Stimulated activated CD8-positive, alpha-beta memory T cell treated with anti-CD3 and anti-CD28 coated beads, Interleukin-4, amount 100 ng/mL, for 1 hour (primary cell): ENCODE measurements around the gene UNC45B.
"Not testable (repeated sequence)": the region's sequence is repeated elsewhere in the genome, so short reads cannot be mapped to it uniquely, and the experiment has no call there.

Experiments used
- DNase-seq, 2 donors: peaks; one replicate each; pipeline ENCODE4 v3.0.0-alpha.2; 2020; ENCODE audit warnings: low read depth in 2 of 2, low spot score in 1 of 2

Gene UNC45B

DNA sequence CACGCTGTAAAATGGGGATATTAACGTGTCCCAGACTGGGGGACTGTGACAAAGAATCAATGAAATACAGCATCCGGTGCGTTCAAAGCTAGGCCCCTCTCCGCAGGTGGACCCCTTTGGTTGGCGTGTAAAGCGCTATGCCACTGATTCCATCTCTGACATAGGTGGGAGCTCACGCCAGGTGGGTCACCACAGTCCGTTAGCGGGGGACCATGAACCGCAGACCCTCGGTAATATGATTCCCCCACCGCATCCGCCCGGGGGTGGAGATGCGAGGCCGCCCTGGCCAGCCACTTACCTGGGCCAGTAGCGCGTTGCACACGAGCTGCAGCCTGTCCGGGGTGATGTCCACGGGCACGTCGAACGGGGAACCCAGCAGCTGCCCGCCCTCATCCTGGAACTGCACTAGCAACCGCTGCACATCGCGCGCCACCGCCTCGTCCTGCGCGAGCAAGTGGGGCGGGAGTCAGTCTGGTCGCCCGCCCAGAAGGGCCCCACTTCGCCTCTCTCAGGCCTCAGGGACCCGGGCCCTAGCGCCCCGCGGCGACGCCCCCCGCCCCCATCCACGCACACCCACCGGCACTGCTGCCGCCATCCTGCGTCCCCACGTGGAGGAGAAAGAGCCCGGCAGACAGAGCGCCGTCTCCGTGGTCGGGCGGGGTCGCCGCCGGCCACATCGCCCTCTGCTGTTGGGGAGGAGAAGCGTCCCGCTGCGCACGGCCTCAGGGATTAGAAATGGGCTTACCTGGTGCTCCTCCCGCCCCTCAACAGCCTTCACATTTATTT lies 5.7 kb upstream of the UNC45B start, which contains the start of gene NLE1:
Gene NLE1, minus strand, starts transcription at position 623 of the 786 bp plus-strand sequence. Its CDS starts 28 bp downstream, at position 595.
- DNase-seq, result peak; percentile 76 to 77

DNA sequence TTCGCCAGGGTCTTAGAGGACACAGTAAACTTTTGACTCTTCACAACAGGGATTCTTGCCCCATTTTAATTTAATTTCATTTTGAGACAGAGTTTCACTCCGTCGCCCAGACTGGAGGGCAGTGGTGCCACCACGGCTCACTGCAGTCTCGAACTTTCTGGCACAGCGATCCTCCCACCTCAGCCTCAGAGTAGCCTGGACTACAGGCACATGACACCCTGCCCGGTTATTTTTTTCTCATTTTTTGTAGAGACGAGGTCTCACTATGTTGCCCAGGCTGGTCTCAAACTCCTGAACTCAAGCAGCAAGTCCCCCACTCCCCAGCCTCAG lies 5.2 kb upstream of the UNC45B start:
- DNase-seq, result no peak

DNA sequence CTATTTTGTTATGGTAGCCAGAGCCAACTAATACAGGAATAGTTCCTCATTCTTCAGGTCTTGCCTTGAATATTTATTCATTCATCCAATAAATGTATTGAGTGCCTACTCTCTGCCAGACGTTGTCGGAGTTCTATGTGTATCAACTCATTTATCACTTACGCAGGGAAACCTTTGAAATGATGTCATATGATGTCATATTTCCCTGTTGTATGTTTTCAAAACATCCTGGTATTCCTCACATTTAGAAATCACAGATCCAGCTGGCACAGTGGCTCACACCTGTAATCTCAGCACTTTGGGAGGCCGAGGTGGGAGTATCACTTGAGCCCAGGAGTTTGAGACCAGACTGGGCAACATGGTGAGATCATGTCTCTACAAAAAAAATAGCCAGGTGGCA lies 2.8 kb upstream of the UNC45B start:
- DNase-seq, result no peak

DNA sequence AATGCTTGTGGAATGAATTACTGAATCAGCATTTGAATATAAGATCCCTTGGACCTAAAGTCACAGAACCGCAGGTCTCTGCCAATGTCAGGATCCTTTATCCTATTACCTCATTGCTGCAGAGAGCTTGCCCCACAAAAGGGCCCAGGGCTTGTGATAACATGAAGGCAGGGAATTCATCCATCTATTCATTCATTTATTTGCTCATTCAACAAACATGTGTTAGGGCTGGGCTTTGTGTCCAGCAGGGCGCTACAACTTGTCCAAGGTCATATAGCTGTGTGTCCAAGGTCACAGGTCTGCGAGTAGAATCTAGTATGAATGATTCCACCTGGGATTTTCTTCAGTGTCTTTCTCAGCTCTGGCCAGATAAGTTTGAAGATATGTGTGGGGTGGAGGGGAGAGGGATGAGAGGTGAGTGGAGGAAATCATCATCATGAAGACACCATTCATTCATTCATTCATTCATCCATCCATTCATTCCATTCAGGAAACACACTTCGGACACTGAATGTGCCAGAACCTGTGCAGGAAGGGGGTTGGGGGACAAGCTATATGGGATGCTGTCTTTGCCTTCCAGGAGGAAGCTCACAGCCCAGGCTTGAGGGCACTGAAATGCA lies 1.3 kb upstream of the UNC45B start:
- no peak for DNase-seq

DNA sequence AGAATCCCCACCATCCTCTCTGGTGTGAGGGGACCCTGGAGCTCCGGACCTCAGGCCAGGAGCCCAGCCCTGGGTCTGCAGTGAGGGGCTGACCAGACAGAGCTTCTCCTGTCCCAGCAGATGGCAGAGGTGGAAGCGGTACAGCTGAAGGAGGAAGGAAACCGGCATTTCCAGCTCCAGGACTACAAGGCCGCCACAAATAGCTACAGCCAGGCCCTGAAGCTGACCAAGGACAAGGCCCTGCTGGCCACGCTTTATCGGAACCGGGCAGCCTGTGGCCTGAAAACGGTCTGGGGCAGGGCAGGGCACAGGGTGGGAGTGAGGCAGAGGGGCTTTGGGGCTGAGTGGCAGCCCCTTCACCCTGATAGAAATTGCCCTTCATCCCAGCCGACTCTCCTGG lies 527 bp downstream of the UNC45B start:
- no peak for DNase-seq

DNA sequence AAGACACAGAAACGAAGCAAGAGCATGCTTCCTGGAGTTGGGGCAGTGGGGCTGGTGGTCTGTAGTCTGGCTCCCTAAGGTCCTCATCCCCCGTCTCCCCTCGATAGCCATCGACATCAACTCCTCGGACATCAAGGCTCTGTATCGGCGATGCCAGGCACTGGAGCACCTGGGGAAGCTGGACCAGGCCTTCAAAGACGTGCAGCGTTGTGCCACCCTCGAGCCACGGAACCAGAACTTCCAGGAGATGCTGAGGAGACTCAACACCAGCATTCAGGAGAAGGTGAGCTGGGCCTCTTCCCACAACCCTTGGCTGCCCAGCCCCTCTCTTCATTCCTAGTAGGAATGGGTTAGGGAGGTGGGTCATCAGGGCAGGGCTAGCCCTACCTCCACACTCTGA lies 2.3 kb downstream of the UNC45B start:
- DNase-seq, result no peak

DNA sequence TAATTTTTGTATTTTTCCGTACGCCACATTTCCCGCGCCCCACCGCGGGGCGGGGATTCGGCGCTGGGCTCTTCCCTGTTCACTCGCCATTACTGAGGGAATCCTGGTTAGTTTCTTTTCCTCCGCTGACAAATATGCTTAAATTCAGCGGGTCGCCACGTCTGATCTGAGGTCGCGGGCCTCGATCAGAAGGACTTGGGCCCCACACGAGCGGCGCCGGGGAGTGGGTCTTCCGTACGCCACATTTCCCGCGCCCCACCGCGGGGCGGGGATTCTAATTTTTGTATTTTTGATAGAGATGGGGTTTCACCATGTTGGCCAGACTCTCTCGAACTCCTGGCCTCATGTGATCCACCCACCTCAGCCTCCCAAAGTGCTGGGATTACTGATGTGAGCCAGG lies 3.5 kb downstream of the UNC45B start:
- DNase-seq, result not testable (repeated sequence)

DNA sequence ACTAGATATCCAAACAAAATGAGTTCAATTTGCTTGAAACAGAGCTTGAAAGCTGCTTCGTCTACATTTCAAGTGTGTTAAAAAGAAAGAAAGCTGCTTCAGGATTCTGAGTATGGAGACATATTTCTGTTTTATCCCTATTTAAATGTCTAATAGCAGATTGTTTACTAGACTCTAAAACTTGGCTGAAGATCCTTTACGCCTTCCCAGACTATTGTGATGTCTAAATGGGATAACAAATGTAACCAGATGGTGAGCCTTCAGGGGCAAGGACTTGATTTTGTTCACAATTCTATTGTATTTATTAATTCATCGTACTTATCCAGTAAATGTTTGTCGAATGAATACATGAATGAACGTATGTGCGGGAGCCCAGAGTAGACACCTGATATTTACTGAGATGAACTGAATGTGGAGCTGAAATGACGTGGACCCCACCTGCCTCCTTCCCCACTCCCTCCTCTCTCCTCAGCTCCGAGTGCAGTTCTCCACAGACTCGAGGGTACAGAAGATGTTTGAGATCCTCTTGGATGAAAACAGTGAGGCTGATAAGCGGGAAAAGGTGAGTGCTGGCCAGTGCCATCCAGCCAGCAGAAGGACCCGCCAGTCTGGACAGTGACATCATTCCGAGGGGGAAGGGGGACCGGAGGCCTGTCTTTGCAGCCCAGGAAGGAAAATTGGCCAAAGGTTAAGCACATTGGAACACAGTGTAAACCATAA lies 5.0 kb downstream of the UNC45B start:
- DNase-seq, result no peak

DNA sequence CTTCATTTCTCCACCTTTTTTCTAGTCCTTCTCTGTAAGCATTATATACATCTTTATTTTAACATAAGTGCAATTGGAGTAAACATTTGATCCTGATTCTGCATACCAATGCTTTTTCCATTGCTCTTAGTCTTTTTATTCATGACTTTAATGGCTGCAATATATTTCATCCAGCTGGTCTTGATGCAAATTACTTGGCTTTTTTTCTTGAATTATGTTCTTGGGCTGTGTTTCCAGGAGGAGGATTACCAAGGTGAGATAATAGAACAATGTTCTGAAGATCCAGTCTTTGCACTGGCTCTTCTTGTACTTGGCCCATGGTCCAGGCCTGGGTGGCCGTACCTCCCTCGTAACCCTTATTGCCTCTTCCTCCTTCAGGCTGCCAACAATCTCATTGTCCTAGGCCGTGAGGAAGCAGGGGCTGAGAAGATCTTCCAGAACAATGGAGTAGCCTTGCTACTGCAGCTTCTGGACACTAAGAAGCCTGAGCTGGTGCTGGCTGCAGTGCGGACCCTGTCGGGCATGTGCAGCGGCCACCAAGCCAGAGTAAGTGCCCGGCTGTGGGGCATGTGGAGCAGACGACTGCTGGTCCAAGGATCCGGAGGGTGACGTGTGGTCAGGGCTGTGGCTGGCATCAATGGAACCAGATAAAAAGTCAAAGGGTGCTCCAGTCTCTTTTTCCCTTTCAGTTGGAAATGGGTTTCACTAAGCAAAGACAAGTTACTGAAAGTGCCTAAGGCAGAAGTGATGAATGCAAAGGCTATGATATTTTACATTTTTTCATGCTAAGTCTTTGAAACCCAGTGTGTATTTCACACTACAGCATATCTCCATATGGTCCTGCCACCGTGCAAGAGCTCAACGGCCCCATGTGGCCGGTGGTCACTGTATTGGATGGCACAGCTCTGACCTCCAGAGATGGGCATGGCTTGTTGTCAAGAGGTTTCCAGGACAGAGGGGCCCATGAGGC lies 6.9 kb downstream of the UNC45B start:
- DNase-seq, result no peak

DNA sequence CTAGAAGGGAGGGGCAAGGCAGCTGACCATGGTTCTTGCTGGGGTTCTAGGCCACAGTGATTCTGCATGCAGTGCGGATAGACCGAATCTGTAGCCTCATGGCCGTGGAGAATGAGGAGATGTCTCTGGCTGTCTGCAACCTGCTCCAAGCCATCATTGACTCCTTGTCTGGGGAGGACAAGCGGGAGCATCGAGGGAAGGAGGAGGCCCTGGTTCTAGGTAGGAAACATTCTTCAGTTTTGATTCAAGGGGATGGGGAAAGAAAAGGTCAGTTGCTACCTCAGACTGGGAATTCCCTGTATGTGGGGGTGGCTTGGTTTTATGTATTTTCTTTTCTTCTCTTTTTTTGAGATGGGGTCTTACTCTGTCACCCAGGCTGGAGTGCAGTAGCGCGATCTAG lies 7.6 kb downstream of the UNC45B start:
- DNase-seq, result no peak

DNA sequence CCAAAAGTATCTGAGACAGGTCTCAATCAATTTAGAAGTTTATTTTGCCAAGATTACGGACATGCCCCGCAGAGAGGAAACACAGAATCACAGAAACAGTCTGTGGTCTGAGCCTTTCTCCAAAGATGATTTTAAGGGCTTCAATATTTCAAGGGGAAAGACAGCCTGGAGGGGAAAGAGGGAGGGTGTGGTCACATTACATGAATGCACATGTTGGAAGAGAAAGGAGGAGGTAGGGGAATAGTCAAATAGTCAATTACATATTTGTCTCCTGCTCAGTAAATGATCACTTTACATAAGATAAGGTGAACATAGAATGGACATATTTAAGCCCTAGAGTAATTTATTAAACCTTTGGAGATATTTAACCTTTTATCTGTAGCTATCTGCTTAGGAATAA lies 12.3 kb downstream of the UNC45B start:
- DNase-seq, result no peak

DNA sequence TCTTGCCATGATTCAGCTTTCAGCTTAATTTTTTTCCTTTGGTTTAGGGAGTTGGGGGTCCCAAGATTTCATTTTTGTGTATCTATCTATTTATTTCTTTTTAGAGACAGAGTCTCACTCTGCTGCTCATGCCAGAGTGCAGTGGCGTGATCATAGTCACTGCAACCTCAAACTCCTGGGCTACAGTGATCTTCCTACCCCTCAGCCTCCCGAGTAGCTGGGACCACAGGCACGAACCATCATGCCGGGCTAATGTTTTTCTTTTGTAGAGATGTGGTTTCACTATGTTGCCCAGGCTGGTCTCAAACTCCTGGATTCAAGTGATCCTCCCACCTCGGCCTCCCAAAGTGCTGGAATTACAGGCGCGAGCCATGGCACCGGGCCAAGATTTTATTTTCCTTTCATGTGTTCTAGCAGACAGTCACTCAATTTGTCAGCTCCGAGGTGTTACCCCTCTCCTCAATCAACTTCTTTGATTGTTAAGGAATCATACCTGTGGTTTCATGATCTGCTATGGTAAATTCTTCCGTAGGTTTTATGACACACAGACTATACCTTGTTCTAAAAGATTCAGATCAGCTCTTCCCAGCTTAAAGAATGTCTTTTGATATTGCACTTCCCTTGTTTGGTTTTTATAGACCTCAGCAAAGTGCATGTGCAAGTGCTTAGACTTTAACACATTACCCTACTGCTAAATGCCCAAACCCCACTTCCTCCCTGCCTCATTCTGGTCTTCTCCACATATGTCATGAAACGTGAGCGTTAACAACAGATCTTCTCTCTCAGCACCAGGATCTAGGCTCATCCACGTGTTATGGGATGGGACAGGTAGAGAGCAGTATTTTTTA lies 13.0 kb downstream of the UNC45B start:
- DNase-seq, result no peak

DNA sequence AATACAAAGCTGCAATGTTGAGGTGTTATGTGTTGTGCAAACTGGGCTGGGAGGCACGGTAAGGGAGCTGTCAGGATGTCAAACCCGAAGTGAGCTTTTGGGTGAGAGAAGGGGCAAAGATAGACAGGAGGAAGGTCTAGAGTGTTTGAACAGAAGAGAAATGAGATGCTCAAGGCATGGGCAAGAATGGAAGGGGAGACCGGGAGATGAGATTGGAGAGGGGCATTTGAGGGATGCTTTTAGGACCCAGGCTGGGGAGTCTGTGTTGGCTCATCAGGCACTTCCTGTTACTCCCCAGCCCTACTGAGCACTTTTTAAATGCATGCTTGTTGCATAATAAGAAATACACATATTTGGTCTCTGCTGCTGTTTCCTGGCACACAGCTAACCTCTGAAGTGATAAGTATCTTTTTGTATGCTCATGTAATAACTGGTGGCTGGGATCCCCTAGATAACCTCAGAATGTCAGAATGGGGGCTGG lies 13.7 kb downstream of the UNC45B start:
- DNase-seq, result no peak

DNA sequence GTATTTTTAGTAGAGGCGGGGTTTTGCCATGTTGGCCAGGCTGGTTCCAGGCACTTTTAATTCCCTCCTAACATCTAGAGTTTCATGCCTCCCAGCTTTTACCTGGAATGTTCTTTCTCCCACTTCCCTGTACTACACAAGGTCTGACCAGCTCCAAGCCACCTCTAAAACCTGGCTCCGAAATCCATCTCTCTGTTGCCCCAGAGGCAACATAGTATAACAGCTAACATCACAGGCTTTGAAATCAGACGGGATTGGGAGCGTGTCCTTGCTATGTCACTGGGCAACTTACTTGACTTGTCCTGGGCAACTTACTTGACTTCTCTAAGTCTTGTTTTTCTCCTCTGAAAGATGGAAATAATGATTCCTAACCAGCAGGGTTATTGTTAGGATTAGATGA lies 15.1 kb downstream of the UNC45B start:
- no peak for DNase-seq

DNA sequence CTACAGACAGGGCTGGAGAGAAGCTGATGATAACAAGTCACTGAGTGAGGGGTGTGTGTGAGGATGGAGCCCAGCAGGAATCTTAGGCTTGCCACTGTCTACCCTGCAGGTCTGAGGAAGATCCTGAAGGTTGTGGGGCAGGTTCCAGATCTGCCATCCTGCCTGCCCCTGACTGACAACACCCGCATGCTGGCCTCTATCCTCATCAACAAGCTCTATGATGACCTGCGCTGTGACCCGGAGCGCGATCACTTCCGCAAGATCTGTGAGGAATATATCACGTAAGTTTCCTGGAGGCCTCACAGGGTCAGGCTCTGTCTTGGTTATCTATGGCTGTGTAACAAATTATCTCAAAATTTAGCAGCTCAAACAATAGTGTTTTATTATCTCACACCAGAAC lies 16.3 kb downstream of the UNC45B start:
- DNase-seq, result no peak

DNA sequence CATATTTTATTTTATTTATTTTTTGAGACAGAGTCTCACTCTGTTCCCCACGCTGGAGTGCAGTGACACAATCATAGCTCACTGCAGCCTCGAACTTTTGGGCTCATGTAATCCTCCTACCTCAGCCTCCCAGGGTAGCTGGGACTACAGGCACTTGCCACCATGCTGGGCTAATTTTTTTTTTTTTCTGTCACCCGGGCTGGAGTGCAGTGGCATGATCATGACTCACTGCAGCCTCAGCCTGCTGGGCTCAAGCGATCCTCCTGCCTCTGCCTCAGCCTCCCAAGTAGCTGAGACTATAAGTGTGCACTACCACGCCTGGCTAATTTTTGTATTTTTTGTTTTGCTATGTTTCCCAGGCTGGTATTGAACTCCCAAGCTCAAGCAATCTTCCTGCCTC lies 17.1 kb downstream of the UNC45B start:
- no peak for DNase-seq

DNA sequence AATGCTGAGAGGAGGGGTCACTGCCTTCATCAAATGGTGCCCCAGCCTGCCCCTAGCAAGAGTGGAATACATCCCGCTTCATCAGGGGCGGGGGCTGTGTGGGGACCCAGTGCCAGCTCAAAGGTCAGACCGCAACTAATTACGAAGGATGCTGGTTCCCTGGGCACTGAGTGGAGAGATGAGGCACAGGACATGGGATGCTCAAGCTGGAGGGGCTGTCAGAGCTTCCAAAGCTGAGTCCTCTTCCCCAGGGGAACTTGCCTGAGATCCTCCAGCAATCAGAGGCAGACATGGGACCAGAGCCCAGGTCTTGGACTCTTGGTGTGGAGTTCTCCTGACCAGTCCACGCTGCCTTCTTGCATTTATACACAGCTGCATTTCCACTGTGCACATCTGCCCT lies 18.9 kb downstream of the UNC45B start:
- no peak for DNase-seq

DNA sequence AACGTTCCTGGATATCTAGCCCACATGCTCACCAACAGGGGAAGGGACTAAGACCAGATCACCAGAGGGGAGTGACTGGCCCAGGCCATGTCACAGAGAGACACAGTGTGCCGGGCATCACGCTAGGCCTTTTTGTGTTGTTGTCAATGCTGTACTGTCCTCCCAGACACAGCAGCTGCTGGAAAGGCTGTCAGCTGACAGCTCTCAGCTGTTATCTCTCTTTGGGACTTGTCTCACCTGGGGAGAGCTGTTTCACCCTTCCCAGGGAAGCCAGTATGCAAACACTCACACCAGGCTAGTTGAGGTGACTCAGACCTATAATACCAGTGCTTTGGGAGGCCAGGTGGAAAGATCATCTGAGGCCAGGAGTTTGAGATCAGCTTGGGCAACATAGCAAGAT lies 19.4 kb downstream of the UNC45B start:
- DNase-seq, result no peak

DNA sequence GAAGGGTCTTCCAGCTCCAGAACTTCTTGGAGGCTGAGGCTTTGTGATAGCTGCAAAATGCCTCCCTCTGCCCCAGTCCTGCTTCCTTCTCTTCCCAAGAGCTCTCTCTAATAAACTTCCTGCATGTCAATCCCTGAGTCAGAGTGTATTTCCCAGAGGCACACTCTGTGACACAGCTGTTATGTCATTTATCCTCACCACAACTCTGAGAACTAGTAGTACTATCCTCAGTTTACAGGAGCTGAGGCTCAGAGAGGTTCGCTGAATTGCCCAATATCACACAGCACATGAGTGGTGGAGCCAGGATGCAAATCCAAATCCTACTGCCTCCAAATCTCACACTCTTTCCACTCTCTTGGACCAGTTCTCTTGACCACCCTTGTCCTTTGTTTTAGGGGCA lies 20.0 kb downstream of the UNC45B start:
- no peak for DNase-seq

DNA sequence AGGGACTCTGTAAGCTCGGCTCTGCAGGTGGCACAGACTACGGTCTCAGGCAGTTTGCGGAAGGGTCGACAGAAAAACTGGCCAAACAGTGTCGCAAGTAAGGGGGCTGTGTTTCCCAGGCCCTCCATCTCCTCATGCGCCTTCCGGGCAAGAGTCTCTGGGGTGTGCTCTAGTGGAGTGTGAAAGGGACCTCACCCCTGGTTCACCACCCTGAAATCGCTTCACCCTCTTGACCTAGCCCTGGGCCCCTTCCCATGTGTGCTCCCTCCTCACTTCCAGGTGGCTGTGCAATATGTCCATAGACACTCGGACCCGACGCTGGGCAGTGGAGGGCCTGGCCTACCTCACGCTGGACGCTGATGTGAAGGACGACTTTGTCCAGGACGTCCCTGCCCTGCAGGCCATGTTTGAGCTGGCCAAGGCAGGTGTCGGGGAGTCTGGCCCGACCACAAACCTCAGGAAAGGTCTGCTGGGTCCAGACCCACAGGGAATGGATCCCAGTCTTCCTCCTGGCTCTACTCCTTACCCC lies 22.3 kb downstream of the UNC45B start:
- no peak for DNase-seq
